A673 (cell line): ENCODE data around the gene PEAK3. TPM values are rescaled to one million over a fixed set of nuclear protein-coding genes. Genes with fewer than 3 reads are reported as not detected.

ENCODE experiments used
- BruUV-seq: library from RNA; stranded (reverse); fragments of 400-500 nt; replicated peaks from 2 replicates; lab custom pipeline; 2021; lab: Mats Ljungman, UMichigan
- CTCF ChIA-PET: fragments of 300-600 bp; sonication (Branson Sonifier 250); formaldehyde crosslinking; loops from one replicate; lab custom pipeline; 2022; ENCODE audit warnings: antibody characterized with exemption; lab: Charles Lee
- POLR2A ChIA-PET: fragments of 300-600 bp; sonication (Branson Sonifier 250); formaldehyde crosslinking; loops from one replicate; lab custom pipeline; 2022; ENCODE audit warnings: antibody characterized with exemption; ENCODE audit not compliant: low non-redundant PET; lab: Charles Lee
- DNase-seq: peaks from one replicate; pipeline ENCODE4 v3.0.0-alpha.2; 2015; ENCODE audit warnings: low spot score
- H3K27ac ChIP-seq: fragments of 200-600 bp; sonication (generic); 2 replicates; pipeline ENCODE4 v1.5.1; 2016; ENCODE audit warnings: mixed run types, low read depth, mild to moderate bottlenecking, mixed read lengths, antibody characterized with exemption, low read length; ENCODE audit not compliant: poor library complexity, severe bottlenecking
- H3K27me3 ChIP-seq: fragments of 200-600 bp; sonication (generic); replicated peaks from 2 replicates; pipeline ENCODE4 v1.6.1; 2017; ENCODE audit warnings: mixed run types, low read depth, mild to moderate bottlenecking, mixed read lengths, antibody characterized with exemption, low read length; ENCODE audit not compliant: insufficient read depth, poor library complexity
- H3K36me3 ChIP-seq: fragments of 200-600 bp; sonication (generic); 2 replicates; pipeline ENCODE4 v1.6.1; 2016; ENCODE audit warnings: mixed run types, mild to moderate bottlenecking, mixed read lengths, antibody characterized with exemption, low read length; ENCODE audit not compliant: insufficient read depth, poor library complexity, severe bottlenecking
- H3K4me1 ChIP-seq: fragments of 200-600 bp; sonication (generic); 2 replicates; pipeline ENCODE4 v1.6.1; 2017; ENCODE audit warnings: mixed run types, mild to moderate bottlenecking, mixed read lengths, antibody characterized with exemption, low read length; ENCODE audit not compliant: insufficient read depth, poor library complexity, severe bottlenecking
- H3K4me3 ChIP-seq: fragments of 200-600 bp; sonication (generic); 2 replicates; pipeline ENCODE4 v1.5.1; 2016; ENCODE audit warnings: low read depth, mixed run types, mild to moderate bottlenecking, mixed read lengths, low read length; ENCODE audit not compliant: poor library complexity, severe bottlenecking
- H3K9me3 ChIP-seq: fragments of 200-600 bp; sonication (generic); 2 replicates; pipeline ENCODE4 v1.6.1; 2016; ENCODE audit warnings: mixed run types, low read depth, mild to moderate bottlenecking, mixed read lengths, antibody characterized with exemption, low read length; ENCODE audit not compliant: poor library complexity, severe bottlenecking
- EZH2 ChIP-seq: fragments of 200-600 bp; sonication (generic); IDR thresholded peaks from 2 replicates; pipeline ENCODE4 v1.6.1; 2017; ENCODE audit warnings: borderline replicate concordance, low read depth, mild to moderate bottlenecking, mixed read lengths, antibody characterized with exemption, low read length; ENCODE audit not compliant: poor library complexity, severe bottlenecking
- intact Hi-C: fragments of 100-400 bp; cut with micrococcal nuclease; formaldehyde crosslinking; loops from one replicate; pipeline ENCODE4 v1.10.0; 2022; ENCODE audit not compliant: unreplicated experiment
- total RNA-seq: library from RNA; stranded (reverse); gene quantifications from 2 replicates; pipeline ENCODE4 v1.2.3, GENCODE V29; 2021
- TF ChIP-seq, protein P1 (sequence below): fragments of 300-800, 200-600 bp; sonication (generic); conservative IDR thresholded peaks from 2 replicates; pipeline ENCODE4 v1.5.1; 2017; ENCODE audit warnings: low read depth, mild to moderate bottlenecking, antibody characterized with exemption, low read length, moderate library complexity, mixed read lengths

Gene PEAK3
- total RNA-seq, 1 experiment from 2014 or later = not detected

DNA sequence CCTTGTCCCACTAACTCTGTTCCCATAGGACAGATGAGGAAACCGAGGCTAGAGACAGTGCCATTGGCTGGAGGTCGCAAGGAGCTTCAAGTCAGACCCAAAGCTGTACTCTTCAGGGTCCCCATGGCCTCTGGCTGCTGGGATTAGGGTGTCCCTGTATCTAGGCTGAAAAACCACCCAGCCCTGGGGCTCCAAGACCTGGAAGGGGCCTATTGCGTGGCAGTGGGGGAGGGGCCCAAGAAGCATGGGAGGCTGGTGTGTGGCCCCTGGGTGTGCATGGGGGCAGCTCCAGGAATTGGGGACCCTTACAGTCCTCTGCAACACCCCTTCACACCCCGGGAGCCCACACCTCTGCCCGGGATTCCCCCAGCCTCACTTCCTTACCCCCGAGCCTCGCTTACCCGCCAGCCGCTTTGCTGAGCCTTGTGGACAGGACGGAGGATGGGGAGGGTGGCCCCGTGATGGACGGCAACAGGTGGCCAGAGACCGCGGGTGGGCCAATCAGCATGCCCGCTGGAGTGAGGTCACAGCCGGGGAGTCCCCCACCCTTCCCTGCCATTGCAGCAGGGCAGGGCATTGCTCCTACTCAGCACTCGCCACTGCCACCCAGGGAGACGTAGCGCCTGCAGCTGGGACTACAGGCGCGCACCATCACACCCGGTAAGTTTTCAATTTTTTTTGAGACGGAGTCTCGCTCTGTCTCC is 25.8 kb downstream of the PEAK3 start, which contains the start of gene JSRP1:
Gene JSRP1 (minus strand): TSS at position 436 of the 704 bp plus-strand sequence. CDS start 1,103 bp downstream, outside the sequence.
- ChIA-PET POLR2A (interaction anchor here (0.6 kb wide), 1 partner anchor 25 kb away, joined by 6 read pairs; no protein-coding TSS in a partner anchor), CTCF (no interaction called here)
- no peak for TF ChIP-seq EZH2
- TF ChIP-seq, protein P1, sequence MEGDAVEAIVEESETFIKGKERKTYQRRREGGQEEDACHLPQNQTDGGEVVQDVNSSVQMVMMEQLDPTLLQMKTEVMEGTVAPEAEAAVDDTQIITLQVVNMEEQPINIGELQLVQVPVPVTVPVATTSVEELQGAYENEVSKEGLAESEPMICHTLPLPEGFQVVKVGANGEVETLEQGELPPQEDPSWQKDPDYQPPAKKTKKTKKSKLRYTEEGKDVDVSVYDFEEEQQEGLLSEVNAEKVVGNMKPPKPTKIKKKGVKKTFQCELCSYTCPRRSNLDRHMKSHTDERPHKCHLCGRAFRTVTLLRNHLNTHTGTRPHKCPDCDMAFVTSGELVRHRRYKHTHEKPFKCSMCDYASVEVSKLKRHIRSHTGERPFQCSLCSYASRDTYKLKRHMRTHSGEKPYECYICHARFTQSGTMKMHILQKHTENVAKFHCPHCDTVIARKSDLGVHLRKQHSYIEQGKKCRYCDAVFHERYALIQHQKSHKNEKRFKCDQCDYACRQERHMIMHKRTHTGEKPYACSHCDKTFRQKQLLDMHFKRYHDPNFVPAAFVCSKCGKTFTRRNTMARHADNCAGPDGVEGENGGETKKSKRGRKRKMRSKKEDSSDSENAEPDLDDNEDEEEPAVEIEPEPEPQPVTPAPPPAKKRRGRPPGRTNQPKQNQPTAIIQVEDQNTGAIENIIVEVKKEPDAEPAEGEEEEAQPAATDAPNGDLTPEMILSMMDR = no peak
- H3K27me3 ChIP-seq = no peaks in the 10 kb centered on the region
- no peaks in the 10 kb centered on the region for H3K9me3 ChIP-seq
- no peak within 1 kb of the TSS for H3K27ac ChIP-seq
- H3K4me1 ChIP-seq = no peaks in the 10 kb centered on the region
- intact Hi-C loops = no loop called here
- H3K36me3 ChIP-seq = no peaks in the 10 kb centered on the region
- no TSS peak for BruUV-seq
- DNase-seq = no peak
- no peak within 1 kb of the TSS for H3K4me3 ChIP-seq

DNA sequence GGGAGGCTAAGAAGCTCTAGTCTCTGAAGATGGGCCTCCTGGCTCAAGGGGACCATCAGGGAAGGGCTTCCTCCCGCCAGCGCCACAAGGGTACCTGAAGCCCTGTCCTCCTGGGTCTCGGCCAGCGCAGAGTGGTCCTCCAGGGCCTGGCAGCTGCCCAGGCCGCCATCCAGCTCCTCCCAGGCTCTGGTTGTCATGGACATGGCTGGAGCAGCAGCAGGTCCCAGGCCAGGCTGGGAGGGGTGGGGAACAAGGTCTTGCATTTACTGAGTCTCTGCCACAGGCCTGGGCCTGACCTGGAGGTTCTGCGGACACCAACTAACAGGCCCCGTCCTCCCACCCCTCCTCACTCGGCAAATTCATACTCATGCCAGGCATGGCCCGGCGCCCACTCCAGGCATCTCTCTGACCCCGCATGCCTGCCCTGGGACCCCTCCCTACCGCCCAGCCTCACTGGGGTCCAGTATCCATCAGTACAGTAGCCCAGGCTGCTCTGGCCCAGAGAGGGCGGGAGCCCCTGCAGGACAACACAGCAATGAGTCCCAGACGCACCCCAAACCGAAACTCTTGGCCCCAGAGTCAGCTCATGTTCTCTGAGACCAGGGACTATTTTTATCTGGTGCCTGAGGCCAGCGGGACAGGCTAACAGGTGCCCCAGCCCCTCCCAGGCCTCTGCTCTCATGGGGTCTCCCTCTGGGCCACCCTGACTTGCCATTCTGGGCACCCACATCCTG is 26.7 kb downstream of the PEAK3 start:
- POLR2A ChIA-PET = interaction anchor here (0.5 kb wide), 1 partner anchor 642 kb away, joined by 32 read pairs; no protein-coding TSS in a partner anchor
- BruUV-seq = no TSS peak

More for the DNA sequence above, 26.7 kb downstream of the PEAK3 start:
- H3K9me3 ChIP-seq = no peaks in the 10 kb centered on the region
- DNase-seq = no peak
- H3K27ac ChIP-seq = no peak overlapping the region
- no peak for TF ChIP-seq EZH2
- TF ChIP-seq, protein P1 = no peak
- CTCF ChIA-PET = no interaction called here
- H3K4me3 ChIP-seq = no peak overlapping the region
- intact Hi-C loops = no loop called here
- no peaks in the 10 kb centered on the region for H3K36me3 ChIP-seq
- no peaks in the 10 kb centered on the region for H3K4me1 ChIP-seq
- no peaks in the 10 kb centered on the region for H3K27me3 ChIP-seq
